ENCODE results near the gene EWSR1.

EWSR1 gene

GRCh38 chr22:29340566-29340965 is 72.5 kb downstream of the EWSR1 start:
- H3K27me3 ChIP-seq (ENCODE audit: insufficient read depth, poor library complexity, severe bottlenecking): no peaks in the 10 kb centered on the region
- TF ChIP-seq POLR2AphosphoS5 (IDR thresholded peaks at IDR 0.05; ENCODE audit: low read depth) (no peak), REST (IDR thresholded peaks at IDR 0.05; ENCODE audit: insufficient replicate concordance, low read depth) (no peak), GABPA (IDR thresholded peaks at IDR 0.05; ENCODE audit: low read depth) (no peak), CTCF (IDR thresholded peaks at IDR 0.05; ENCODE audit: insufficient read depth, low read length) (no peak), SPI1 (IDR thresholded peaks at IDR 0.05; ENCODE audit: borderline replicate concordance, low read depth) (no peak)
- H3K27ac ChIP-seq (replicated peaks): no peak overlapping the region
- no peak for DNase-seq (ENCODE audit: low read depth in 1 of 2, low spot score in 1 of 2)
- no peak overlapping the region for H3K4me3 ChIP-seq (replicated peaks; ENCODE audit: insufficient read depth, low read length)

DNA sequence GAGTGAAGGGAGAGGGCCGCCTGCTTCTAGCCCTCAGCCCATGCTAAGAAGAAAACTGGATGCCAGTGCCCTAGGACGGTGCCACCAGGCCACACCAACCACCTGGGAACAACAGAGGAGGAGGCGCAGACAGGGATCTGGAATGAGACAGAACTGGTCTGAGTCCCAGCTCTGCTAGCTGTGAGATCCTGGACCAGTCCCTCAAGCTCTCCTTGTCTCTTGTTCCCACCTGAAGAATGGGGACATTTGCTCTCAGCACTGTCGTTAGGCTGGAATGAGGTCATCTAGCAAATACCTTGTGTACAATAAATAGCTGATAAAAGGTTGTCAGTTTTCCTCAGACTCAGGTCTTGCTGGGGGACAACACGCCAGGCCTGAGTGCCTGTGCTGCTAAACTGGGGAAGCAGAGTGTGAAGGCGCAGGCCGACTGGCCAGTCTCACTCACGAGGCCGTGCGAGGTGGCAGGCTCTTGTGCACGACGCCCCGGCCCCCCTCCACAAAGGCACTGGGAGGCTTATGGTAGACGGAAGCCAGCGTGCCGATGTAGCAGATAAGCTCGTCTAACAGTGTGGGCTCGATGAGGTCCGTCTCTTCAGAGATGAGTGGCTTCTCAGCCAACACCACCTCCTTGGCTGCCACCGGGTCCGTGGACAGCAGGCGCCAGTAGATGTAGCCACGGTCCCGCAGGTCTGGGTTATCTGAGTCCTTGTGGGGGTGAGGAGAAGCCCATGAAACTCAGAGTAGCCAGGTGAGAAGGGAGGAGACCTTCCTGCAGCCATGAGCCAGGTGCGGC is 73.2 kb downstream of the EWSR1 start:
- no peak for DNase-seq (ENCODE audit: low read depth in 1 of 2, low spot score in 1 of 2)
- Histone ChIP-seq H3K27me3 (ENCODE audit: insufficient read depth, poor library complexity, severe bottlenecking) (no peaks in the 10 kb centered on the region), H3K27ac (replicated peaks) (peak overlapping the region; percentile 46; the same call in 1 of the 2 replicates), H3K4me3 (replicated peaks; ENCODE audit: insufficient read depth, low read length) (no peak overlapping the region)
- TF ChIP-seq REST (IDR thresholded peaks at IDR 0.05; ENCODE audit: insufficient replicate concordance, low read depth): no peak
- no peak for TF ChIP-seq CTCF (IDR thresholded peaks at IDR 0.05; ENCODE audit: insufficient read depth, low read length)
- no peak for TF ChIP-seq GABPA (IDR thresholded peaks at IDR 0.05; ENCODE audit: low read depth)
- no peak for TF ChIP-seq SPI1 (IDR thresholded peaks at IDR 0.05; ENCODE audit: borderline replicate concordance, low read depth)
- no peak for TF ChIP-seq POLR2AphosphoS5 (IDR thresholded peaks at IDR 0.05; ENCODE audit: low read depth)

DNA sequence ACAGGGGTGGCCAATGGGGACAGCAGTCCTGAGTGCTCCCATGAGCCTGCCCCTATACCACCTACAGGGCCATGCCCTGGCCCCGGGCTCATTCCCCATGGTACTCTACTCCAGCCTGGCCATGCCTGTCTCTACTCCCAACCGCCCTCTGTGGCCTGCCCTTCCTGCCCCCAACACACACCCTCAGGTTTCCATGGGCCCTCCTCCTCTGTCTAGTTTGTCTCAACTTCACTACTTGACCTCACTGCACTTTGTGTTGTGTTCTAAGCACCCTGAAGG is 73.7 kb downstream of the EWSR1 start:
- TF ChIP-seq CTCF (IDR thresholded peaks at IDR 0.05; ENCODE audit: insufficient read depth, low read length): no peak
- no peak for TF ChIP-seq POLR2AphosphoS5 (IDR thresholded peaks at IDR 0.05; ENCODE audit: low read depth)
- TF ChIP-seq REST (IDR thresholded peaks at IDR 0.05; ENCODE audit: insufficient replicate concordance, low read depth): no peak
- TF ChIP-seq GABPA (IDR thresholded peaks at IDR 0.05; ENCODE audit: low read depth): no peak
- no peak for TF ChIP-seq SPI1 (IDR thresholded peaks at IDR 0.05; ENCODE audit: borderline replicate concordance, low read depth)
- DNase-seq (ENCODE audit: low read depth in 1 of 2, low spot score in 1 of 2): peak in 1 of 2 experiments; percentile 7
- H3K27me3 ChIP-seq (ENCODE audit: insufficient read depth, poor library complexity, severe bottlenecking): no peaks in the 10 kb centered on the region
- H3K4me3 ChIP-seq (replicated peaks; ENCODE audit: insufficient read depth, low read length): no peak overlapping the region
- peak overlapping the region; percentile 46 for H3K27ac ChIP-seq (replicated peaks)

Measured in HL-60 (cell line).